Measurements from ENCODE around the gene TMEM255A.

GRCh38 chrX:120334603-120335002, 23.3 kb upstream of the TMEM255A start:
- no peak for TF ChIP-seq POLR2A (IDR thresholded peaks at IDR 0.05)
- TF ChIP-seq, protein P1, sequence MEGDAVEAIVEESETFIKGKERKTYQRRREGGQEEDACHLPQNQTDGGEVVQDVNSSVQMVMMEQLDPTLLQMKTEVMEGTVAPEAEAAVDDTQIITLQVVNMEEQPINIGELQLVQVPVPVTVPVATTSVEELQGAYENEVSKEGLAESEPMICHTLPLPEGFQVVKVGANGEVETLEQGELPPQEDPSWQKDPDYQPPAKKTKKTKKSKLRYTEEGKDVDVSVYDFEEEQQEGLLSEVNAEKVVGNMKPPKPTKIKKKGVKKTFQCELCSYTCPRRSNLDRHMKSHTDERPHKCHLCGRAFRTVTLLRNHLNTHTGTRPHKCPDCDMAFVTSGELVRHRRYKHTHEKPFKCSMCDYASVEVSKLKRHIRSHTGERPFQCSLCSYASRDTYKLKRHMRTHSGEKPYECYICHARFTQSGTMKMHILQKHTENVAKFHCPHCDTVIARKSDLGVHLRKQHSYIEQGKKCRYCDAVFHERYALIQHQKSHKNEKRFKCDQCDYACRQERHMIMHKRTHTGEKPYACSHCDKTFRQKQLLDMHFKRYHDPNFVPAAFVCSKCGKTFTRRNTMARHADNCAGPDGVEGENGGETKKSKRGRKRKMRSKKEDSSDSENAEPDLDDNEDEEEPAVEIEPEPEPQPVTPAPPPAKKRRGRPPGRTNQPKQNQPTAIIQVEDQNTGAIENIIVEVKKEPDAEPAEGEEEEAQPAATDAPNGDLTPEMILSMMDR (IDR thresholded peaks at IDR 0.05): no peak
